HG03520 (cell line): ENCODE measurements around the gene ZBTB2.
"Not testable (repeated sequence)": the region's sequence is repeated elsewhere in the genome, so short reads cannot be mapped to it uniquely, and the experiment has no call there.

ENCODE experiments used
- ATAC-seq: cut with Tn5 transposase; IDR thresholded peaks from one replicate; pipeline ENCODE4 v1.9.1; 2021; ENCODE audit warnings: mild to moderate bottlenecking, moderate library complexity; ENCODE audit not compliant: unreplicated experiment

Gene ZBTB2

DNA sequence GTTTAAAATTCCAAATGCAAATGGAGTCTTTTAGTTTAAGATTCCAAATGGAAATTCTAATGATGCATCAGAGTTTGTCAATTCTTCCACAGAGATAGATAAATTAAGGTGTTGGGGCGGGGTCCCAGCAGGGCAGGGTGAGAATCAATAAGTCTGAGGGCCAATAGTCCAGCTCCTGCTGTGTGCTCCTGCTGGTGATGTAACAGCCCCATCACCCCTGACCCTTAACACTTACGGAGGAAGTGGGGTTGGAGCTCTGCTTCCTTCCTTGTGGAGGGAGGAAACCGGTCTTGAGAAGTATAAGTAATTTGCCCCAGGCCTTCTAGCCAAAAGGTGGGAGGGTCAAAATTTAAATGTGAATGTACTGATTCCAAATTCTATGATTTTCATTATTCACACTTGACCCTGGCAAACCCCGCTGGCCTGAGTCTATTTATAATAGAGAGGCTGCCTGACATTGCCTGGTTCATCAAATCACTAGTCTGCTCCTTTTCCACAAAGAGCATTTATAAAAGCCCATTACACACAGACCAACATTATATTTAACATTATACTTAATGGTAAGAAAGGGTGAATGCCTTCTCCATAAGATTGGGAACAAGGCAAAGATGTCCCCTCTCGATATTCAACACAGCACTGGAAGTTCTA lies 17.2 kb downstream of the ZBTB2 start:
- no peak for ATAC-seq

DNA sequence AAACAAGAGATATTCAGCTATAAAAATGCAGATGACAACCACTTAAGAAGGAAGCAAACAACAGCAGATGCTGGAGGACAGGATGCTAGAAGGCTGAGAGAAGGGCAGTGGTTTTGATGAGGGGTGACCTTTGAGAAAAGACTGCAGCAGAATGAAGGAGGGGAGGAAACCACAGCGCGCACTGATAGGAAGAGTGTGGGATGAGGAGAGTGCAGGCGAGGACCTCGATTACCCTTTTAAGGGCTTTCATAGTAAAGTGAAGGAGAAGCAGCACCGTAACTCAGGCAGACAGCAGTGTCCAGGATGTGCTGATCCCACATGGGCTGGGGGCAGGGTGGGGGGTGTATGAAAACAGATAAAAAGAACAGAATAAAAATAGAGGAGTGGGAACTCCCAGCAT lies 19.2 kb downstream of the ZBTB2 start:
- ATAC-seq = no peak

DNA sequence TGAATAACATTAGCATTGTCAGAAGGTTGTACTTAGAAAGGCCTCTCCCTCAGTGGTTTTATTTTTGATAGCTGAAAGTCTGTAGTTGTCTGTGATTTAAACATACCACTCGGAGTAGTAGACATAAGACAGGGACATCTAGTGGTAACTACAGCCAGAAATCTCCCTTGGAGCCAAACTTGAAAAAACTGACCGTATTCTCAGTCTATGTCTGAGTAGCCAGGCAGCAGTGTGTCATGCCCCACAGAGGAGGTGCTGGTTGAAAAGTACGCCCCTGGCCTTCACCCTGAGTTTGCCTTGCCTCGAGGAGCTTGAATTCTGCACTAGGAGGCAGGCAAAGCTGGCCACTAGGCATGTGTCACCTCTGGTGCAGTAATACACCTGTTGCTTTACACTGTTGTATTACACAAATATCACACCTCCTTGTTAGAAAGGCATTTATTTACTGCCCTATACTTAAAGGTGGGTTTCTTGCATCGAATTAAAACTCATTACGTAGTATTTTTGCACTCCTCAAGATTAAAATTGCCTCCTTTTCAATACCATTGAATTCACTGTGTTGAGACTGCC lies 20.8 kb downstream of the ZBTB2 start:
- ATAC-seq = no peak

DNA sequence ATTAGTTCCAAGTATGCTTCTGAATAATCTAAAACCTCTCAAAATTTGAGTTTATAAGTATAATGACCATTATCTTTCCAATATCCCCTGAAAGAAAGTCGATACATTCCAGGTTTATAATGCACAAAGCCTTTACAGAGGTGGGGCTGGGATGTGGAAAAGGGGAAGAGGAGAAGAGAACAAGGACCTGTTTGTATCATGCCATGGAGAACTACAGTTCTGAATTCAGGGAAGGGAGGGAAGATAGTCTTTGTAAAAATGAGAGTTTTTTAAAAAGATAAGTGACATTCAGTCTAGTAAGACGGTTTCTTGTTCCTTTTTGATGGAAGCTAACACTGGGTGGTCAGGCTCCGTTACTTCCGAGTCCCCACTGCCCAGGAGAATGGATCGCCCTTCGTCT lies 26.1 kb downstream of the ZBTB2 start:
- ATAC-seq = no peak

DNA sequence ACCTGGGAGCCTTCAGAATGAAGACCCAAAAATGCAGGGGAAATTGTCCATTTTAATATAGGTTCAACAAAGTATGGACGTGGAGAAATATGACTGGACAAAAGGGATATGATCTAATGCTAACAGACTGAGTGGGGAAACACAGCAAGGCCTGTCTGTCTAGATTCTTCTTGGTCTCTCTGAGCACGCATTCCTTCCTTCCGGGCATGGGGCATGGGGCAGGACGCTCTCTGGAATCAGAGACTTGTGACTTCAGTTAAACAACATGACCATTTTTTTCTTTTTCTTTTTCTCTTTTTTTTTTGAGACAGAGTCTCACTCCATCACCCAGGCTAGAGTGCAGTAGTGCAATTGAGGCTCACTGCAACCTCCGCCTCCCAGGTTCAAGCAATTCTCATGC lies 31.9 kb downstream of the ZBTB2 start:
- no peak for ATAC-seq

DNA sequence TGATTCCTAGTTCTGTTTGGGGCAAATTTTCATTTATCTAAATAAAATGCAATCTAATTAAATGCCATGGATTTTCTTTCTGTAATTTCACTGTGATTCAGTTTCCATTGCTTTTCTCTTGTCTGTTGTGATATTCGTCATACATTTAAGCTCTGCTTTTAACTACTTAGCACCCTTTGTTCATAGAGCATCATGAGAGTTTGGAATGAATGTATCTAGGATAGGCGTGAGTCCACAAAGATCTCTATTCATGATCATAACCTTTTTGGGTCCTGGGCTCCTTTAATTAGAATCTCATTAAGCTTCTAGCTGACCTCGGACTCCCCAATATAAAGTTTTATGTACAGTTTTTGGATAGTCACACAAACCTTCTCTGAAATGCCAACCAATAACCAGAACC lies 32.9 kb downstream of the ZBTB2 start:
- ATAC-seq = no peak

DNA sequence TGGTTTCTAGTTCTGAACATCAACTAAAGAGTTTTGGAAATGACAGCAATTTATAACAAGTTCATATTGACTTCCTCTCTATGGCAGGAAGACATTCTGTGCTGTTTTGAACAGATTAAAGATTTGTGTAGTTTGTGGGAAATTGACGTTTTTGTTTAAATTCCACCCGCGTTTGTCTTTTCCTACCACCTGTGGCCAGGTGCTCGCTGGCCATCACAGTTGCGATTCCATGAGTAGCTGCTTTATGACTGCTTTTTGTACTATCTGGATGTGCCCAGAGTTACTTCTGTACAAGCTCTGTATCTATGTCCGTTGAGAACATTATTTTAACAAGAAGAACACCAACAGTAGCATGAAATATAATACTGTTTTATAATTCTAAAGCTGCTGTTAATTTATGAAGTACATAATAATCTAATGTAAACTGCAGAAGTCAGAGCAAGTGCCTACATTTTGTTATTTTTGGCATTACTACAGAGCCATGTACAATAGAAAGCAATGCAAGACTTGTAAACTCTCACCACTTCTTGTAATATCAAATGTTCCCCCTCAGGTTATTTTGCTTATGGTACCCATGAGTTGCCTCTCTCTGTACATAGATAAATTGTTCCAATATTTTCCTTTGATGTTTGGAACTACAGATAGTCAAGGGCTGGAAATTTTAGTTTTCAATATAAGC lies 33.5 kb downstream of the ZBTB2 start:
- no peak for ATAC-seq

DNA sequence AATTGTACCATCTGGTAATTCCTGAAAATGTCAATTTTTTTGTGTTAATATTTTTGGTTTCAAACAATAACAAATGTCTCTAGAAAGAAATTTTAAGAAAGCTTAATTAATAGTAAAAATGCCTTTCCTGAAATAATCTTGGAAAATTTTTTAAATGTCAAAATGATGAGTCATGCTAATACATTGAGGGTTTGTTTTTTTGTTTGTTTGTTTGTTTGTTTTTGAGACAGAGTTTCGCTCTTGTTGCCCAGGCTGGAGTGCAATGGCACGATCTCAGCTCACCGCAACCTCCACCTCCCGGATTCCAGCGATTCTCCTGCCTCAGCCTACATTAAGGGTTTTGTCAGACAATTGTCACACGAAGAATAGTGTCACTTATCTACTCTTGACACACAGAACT lies 34.4 kb downstream of the ZBTB2 start:
- not testable (repeated sequence) for ATAC-seq

DNA sequence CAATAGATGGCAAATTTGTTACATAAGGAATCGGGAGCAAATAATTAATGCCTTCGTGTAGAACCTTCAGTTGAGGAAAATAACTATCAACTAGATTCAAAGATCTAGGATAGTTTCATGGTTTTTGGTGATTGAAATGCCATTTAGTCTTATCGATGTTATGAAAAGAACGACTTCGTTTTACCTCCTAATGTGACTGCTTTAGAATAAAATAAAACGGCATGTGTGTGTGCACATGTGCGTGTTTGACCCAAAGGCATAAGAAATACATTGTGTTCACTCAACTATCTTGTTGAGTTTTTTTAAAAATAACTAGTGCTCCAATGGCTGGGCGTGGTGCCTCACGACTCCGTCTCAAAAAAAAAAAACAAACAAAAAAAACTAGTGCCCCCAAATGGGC lies 37.6 kb downstream of the ZBTB2 start:
- no peak for ATAC-seq

DNA sequence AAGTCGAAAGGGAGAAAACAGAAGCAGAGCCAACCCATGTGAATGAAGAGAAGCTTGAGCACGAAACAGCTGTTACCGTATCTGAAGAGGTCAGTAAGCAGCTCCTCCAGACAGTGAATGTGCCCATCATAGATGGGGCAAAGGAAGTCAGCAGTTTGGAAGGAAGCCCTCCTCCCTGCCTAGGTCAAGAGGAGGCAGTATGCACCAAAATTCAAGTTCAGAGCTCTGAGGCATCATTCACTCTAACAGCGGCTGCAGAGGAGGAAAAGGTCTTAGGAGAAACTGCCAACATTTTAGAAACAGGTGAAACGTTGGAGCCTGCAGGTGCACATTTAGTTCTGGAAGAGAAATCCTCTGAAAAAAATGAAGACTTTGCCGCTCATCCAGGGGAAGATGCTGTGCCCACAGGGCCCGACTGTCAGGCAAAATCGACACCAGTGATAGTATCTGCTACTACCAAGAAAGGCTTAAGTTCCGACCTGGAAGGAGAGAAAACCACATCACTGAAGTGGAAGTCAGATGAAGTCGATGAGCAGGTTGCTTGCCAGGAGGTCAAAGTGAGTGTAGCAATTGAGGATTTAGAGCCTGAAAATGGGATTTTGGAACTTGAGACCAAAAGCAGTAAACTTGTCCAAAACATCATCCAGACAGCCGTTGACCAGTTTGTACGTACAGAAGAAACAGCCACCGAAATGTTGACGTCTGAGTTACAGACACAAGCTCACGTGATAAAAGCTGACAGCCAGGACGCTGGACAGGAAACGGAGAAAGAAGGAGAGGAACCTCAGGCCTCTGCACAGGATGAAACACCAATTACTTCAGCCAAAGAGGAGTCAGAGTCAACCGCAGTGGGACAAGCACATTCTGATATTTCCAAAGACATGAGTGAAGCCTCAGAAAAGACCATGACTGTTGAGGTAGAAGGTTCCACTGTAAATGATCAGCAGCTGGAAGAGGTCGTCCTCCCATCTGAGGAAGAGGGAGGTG lies 38.7 kb downstream of the ZBTB2 start:
- ATAC-seq = no peak

DNA sequence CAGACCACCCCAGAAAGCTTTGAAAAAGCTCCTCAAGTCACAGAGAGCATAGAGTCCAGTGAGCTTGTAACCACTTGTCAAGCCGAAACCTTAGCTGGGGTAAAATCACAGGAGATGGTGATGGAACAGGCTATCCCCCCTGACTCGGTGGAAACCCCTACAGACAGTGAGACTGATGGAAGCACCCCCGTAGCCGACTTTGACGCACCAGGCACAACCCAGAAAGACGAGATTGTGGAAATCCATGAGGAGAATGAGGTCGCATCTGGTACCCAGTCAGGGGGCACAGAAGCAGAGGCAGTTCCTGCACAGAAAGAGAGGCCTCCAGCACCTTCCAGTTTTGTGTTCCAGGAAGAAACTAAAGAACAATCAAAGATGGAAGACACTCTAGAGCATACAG lies 39.6 kb downstream of the ZBTB2 start:
- no peak for ATAC-seq

DNA sequence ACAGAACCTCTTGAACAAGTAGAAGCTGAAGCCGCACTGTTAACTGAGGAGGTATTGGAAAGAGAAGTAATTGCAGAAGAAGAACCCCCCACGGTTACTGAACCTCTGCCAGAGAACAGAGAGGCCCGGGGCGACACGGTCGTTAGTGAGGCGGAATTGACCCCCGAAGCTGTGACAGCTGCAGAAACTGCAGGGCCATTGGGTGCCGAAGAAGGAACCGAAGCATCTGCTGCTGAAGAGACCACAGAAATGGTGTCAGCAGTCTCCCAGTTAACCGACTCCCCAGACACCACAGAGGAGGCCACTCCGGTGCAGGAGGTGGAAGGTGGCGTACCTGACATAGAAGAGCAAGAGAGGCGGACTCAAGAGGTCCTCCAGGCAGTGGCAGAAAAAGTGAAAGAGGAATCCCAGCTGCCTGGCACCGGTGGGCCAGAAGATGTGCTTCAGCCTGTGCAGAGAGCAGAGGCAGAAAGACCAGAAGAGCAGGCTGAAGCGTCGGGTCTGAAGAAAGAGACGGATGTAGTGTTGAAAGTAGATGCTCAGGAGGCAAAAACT lies 40.1 kb downstream of the ZBTB2 start:
- no peak for ATAC-seq

DNA sequence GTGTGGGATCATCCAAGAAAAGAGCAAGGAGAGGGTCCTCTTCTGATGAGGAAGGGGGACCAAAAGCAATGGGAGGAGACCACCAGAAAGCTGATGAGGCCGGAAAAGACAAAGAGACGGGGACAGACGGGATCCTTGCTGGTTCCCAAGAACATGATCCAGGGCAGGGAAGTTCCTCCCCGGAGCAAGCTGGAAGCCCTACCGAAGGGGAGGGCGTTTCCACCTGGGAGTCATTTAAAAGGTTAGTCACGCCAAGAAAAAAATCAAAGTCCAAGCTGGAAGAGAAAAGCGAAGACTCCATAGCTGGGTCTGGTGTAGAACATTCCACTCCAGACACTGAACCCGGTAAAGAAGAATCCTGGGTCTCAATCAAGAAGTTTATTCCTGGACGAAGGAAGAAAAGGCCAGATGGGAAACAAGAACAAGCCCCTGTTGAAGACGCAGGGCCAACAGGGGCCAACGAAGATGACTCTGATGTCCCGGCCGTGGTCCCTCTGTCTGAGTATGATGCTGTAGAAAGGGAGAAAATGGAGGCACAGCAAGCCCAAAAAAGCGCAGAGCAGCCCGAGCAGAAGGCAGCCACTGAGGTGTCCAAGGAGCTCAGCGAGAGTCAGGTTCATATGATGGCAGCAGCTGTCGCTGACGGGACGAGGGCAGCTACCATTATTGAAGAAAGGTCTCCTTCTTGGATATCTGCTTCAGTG lies 40.8 kb downstream of the ZBTB2 start:
- no peak for ATAC-seq

DNA sequence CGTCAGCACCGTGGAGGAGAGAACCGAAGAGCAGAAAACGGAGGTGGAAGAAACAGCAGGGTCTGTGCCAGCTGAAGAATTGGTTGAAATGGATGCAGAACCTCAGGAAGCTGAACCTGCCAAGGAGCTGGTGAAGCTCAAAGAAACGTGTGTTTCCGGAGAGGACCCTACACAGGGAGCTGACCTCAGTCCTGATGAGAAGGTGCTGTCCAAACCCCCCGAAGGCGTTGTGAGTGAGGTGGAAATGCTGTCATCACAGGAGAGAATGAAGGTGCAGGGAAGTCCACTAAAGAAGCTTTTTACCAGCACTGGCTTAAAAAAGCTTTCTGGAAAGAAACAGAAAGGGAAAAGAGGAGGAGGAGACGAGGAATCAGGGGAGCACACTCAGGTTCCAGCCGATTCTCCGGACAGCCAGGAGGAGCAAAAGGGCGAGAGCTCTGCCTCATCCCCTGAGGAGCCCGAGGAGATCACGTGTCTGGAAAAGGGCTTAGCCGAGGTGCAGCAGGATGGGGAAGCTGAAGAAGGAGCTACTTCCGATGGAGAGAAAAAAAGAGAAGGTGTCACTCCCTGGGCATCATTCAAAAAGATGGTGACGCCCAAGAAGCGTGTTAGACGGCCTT lies 41.6 kb downstream of the ZBTB2 start:
- ATAC-seq = no peak

DNA sequence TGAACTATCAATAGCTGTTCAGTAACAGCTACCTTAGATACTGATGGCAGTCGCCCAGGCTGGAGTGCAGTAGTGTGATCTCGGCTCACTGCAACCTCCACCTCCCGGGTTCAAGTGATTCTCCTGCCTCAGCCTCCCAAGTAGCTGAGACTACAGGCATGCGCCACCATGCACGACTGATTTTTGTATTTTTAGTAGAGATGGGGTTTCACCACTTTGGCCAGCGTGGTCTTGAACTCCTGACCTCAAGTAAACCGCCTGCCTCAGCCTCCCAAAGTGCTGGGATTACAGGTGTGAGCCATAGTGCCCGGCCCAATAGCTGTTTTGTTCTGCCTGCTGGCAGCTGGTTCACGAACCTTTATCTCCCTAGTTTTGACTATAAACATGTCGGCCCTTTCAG lies 48.6 kb downstream of the ZBTB2 start:
- ATAC-seq = not testable (repeated sequence)

DNA sequence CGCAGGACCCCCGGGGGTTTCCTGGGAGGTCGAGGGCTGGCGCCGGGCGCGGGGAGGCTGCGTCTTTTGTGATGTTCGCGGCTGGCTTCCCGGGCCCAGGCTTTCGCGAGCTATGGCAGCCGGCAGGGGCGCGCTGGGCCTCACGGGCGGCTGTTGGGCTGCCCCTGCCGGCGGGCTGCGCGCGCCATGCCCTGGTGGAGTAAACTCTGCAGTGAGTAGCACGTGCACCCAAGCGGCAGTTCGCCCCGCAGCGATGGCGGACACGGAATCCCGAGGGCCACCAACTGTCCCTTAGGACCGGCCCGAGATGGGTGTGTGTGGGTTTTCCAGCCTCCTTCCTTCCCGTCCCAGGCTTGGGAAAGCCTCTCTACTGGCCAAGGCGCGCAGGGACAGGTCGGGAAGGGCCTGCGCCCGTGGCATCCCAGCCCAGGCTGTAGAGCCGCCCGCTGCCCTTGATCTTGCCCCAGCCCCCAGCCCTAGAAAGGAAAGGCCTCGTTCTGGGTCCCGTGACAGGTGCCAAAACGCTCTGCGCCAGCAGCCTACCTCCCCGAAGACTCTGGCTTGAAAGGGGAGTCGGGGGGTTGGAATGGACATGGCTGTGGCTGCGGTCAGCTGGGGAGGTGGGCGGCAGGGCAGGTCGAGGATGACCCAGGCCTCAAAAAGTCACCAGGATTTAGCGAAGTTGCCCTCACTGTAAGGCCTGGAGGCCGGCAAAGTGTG lies 49.7 kb downstream of the ZBTB2 start:
- no peak for ATAC-seq

DNA sequence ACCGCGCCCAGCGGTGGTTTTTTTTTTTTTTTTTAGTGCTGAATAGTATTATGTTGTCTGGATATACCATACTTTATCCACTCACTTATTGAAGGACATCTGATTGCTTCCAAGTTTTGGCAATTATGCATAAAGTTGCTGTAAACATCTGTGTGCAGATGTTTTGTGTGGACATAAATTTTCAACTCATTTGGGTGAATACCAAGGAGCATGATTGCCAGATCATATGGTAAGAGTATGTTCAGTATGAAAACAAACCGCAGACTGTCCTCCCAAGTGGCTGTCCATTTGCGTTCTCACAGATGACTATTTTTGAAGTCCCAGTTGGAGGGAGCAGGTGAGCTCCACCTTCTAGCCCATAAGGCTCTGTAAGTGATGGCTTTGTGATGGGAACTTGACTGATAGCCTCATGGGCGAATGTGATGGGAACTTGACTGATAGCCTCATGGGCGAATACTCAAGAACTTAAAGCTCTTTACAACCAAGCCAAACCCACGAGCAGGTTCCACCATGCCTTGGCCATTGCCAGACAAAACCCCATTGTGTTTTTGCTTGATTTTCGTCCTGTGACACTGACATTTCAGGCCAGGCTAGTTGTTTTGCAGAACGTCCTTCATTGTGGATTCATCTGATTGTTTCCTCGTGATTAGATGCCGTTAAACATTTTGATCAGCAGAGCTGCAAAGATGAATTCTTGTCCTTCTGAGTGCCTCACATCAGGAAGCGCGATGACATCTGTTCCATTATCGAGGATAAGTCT lies 51.0 kb downstream of the ZBTB2 start:
- no peak for ATAC-seq

DNA sequence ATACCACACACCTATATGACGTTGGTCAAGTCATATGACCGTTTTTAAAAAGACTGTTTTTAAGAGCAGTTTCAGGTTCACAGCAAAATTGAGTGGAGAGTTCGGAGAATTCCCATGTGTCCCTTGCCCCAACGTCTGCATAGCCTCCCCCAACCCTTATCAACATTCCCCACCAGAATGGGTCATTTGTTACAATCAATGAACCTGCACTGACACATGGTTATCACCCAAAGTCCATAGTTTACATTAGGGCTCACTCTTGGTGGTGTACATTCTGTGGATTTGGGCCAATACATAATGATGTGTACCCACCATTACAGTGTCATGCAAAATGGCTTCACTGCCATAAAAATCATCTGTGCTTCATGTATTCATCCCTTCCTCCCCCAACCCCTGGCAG lies 52.0 kb downstream of the ZBTB2 start:
- ATAC-seq = no peak
